HAP-1 (cell line): ENCODE measurements around the gene CIDEA.

ENCODE experiments used
- DNase-seq, 2 experiments: peaks; one replicate each; pipeline ENCODE4 v3.0.0-alpha.2; 2016 to 2020; ENCODE audit warnings: low spot score in 2 of 2
- H3K27me3 ChIP-seq: fragments of 250-450 bp; sonication (Bioruptor Pico); 2 replicates; pipeline ENCODE4 v1.5.1; 2020; ENCODE audit warnings: low read depth, mild to moderate bottlenecking, moderate library complexity
- H3K36me3 ChIP-seq: fragments of 250-450 bp; sonication (Bioruptor Pico); replicated peaks from 2 replicates; pipeline ENCODE4 v1.5.1; 2020; ENCODE audit warnings: mild to moderate bottlenecking
- H3K4me1 ChIP-seq: fragments of 250-450 bp; sonication (Bioruptor Pico); 2 replicates; pipeline ENCODE4 v1.5.1; 2020; ENCODE audit warnings: mild to moderate bottlenecking
- H3K4me3 ChIP-seq: fragments of 250-450 bp; sonication (Bioruptor Pico); 2 replicates; pipeline ENCODE4 v1.5.1; 2020; ENCODE audit warnings: mild to moderate bottlenecking, moderate library complexity
- H3K9me3 ChIP-seq: fragments of 250-450 bp; sonication (Bioruptor Pico); 2 replicates; pipeline ENCODE4 v1.5.1; 2020; ENCODE audit warnings: mild to moderate bottlenecking, moderate library complexity
- in situ Hi-C: fragments of 300-500 bp; cut with MboI; formaldehyde crosslinking; loops from 3 replicates; pipeline ENCODE4 v1.14.3; 2020; ENCODE audit warnings: low sequenced_read_pairs, inconsistent platforms, mixed read lengths

CIDEA gene

DNA sequence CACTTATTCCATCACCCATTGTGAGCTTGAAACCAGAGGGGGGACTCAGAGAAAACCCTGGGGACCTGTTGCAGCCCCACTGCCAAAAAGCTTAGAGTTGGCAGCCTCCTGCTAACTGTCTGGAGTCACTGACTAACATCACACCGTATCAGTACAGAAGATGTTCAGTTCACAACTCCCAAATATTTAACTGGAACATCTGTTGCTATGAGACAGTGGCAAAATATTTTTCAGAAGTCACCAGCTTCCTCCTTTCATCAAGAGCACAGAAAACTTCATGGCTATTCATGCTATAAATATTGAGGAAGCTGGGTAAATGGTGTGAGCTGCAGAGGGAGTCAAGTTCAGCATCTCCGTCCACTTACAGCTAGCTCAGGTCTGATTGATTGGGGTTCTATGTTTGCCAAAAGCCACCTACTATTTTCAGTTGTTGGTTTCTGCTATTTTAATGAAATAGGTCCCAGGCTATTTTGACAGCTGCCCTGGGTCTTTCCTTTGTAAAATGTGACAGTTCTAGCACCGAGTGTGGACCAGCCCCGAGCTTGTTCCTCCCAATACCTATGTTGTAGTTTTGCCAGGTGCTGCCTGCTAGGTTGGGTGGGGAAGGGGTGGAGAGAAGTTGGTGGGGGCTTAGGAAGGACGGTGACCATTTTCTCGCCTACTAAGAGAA, 63.6 kb downstream of the CIDEA start:
- H3K4me3 ChIP-seq = no peak overlapping the region
- H3K36me3 ChIP-seq = peaks cover 57% of the 10 kb centered on the region
- DNase-seq = no peak

DNA sequence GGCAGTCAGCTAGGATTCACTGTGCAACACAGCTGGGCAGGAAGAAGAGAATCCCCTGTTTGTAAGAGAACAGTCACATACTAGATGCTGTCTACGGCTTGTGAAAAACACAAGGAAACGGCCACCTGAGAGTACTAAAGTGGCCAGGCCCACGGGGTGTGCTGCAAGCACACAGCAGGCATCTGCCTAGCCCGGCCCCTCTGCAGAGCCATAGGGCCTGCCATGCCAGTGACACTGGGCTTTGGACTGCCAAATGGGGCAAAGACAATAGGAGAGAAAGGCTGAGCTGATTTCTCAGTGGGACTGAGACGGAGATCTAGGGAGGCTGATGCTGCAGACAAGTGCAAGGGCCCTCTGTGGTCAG, 64.2 kb downstream of the CIDEA start:
- in situ Hi-C loops = no loop called here
- no peaks in the 10 kb centered on the region for H3K9me3 ChIP-seq
- no peak overlapping the region for H3K4me3 ChIP-seq
- H3K4me1 ChIP-seq = no peaks in the 10 kb centered on the region
- H3K36me3 ChIP-seq = peaks cover 56% of the 10 kb centered on the region
- no peak for DNase-seq
- H3K27me3 ChIP-seq = no peaks in the 10 kb centered on the region

More for the DNA sequence above, 63.6 kb downstream of the CIDEA start:
- Histone ChIP-seq H3K27me3 (no peaks in the 10 kb centered on the region), H3K4me1 (no peaks in the 10 kb centered on the region), H3K9me3 (no peaks in the 10 kb centered on the region)
- in situ Hi-C loops = no loop called here

DNA sequence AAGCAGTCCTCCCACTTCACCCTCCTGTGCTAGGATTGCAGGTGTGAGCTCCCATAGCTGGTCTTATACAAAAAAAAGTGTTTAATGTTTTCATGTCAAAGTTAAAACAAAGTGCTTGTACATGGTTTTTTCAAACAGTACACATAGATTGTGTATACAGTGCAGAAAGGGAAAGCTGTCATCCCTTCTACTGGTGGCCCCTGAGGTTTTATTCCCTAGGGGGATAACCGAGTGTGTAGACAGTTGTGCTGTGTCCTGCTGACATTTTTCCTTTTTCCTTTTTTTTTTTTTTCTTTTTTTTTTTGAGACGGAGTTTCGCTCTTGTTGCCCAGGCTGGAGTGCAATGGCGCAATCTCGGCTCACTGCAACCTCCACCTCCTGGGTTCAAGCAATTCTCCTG, 64.7 kb downstream of the CIDEA start:
- peaks cover 53% of the 10 kb centered on the region for H3K36me3 ChIP-seq
- H3K9me3 ChIP-seq = no peaks in the 10 kb centered on the region
- no peak overlapping the region for H3K4me3 ChIP-seq
- no peaks in the 10 kb centered on the region for H3K27me3 ChIP-seq
- no peaks in the 10 kb centered on the region for H3K4me1 ChIP-seq
- in situ Hi-C loops = no loop called here
- DNase-seq = no peak

DNA sequence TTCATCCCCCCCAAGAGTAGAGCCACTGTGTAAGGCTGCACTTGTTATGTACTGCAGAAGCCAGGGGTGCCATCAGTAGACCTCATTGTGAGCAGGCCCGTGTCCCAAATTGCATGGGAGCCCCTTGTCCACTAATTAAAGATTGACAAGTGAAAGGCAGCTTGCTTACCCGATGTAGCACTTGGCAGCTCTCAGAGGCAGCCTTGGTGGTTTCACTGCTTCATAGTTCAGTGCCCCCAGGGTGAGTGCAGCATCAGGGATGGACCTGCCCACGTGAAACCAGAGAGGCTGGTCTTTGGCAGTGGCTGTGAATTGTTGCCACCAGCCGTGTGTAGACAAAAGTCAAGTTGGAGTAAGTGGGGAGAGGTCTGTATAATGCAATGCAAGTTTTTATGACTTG, 67.2 kb downstream of the CIDEA start:
- Histone ChIP-seq H3K36me3 (peaks cover 56% of the 10 kb centered on the region), H3K27me3 (no peaks in the 10 kb centered on the region), H3K9me3 (no peaks in the 10 kb centered on the region), H3K4me3 (no peak overlapping the region), H3K4me1 (no peaks in the 10 kb centered on the region)
- no peak for DNase-seq
- in situ Hi-C loops = no loop called here

DNA sequence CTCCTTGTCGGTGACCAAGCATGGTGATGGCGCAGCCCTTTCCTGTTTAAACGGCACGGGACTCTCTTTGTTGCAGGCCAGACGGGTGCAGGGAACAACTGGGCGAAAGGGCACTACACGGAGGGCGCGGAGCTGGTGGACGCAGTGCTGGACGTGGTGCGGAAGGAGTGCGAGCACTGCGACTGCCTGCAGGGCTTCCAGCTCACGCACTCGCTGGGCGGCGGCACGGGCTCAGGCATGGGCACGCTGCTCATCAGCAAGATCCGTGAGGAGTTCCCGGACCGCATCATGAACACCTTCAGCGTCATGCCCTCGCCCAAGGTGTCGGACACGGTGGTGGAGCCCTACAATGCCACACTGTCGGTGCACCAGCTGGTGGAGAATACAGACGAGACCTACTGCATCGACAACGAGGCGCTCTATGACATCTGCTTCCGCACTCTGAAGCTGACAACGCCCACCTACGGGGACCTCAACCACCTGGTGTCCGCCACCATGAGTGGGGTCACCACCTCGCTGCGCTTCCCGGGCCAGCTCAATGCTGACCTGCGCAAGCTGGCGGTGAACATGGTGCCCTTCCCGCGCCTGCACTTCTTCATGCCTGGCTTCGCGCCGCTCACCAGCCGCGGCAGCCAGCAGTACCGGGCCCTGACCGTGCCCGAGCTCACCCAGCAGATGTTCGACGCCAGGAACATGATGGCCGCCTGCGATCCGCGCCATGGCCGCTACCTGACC, 71.0 kb downstream of the CIDEA start:
- DNase-seq = no peak
- H3K36me3 ChIP-seq = peaks cover 80% of the 10 kb centered on the region
- H3K4me1 ChIP-seq = peaks cover 3% of the 10 kb centered on the region; the same call in 1 of the 2 replicates
- no peak overlapping the region for H3K4me3 ChIP-seq
- no peaks in the 10 kb centered on the region for H3K27me3 ChIP-seq
- H3K9me3 ChIP-seq = no peaks in the 10 kb centered on the region
- in situ Hi-C loops = no loop called here

DNA sequence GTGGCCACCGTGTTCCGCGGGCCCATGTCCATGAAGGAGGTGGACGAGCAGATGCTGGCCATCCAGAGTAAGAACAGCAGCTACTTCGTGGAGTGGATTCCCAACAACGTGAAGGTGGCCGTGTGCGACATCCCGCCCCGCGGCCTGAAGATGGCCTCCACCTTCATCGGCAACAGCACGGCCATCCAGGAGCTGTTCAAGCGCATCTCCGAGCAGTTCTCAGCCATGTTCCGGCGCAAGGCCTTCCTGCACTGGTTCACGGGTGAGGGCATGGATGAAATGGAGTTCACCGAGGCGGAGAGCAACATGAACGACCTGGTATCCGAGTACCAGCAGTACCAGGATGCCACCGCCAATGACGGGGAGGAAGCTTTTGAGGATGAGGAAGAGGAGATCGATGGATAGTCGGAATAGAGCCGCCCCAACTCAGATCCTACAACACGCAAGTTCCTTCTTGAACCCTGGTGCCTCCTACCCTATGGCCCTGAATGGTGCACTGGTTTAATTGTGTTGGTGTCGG, 71.6 kb downstream of the CIDEA start:
- Histone ChIP-seq H3K9me3 (no peaks in the 10 kb centered on the region), H3K27me3 (no peaks in the 10 kb centered on the region), H3K4me1 (peaks cover 3% of the 10 kb centered on the region; the same call in 1 of the 2 replicates), H3K36me3 (peaks cover 75% of the 10 kb centered on the region), H3K4me3 (no peak overlapping the region)
- no peak for DNase-seq
- in situ Hi-C loops = no loop called here

DNA sequence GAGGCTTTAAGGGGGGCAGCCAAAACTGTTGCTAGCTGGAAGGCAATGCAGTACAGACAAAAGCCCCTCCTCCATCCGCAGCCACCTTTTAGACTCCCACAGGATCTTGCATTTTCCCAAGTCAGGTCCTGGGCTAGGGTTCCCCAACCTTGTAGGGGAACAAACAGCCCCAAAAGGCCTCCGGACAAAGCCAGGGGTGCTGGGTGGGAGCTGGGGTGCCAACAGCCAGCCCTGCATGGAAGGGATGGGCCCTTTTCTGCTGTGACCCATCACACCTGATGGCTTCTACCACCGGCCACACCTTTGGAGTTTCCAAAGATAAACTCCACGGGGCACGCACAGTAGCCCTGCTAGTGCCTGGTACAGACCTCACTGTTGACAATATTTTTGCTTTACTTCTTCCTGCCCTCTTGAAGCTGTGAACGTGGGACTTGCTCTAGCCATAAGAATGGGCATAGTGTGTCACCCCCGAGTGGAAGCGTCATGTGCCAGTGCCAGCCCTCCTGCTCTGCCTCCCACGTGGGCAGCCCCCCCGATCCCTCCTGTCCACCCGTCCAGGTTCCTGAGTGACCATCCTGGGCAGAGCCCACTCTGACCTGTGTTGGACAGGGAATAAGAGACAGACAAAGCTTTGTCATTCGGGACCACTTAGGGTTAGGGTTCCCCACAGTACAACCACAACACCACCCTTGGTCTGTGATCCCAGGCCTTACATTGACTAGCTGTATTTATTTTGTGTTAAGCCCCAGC, 72.7 kb downstream of the CIDEA start:
- no peak for DNase-seq
- Histone ChIP-seq H3K27me3 (no peaks in the 10 kb centered on the region), H3K4me1 (peaks cover 3% of the 10 kb centered on the region; the same call in 1 of the 2 replicates), H3K4me3 (no peak overlapping the region), H3K36me3 (peaks cover 68% of the 10 kb centered on the region), H3K9me3 (no peaks in the 10 kb centered on the region)
- in situ Hi-C loops = no loop called here
